HL-60/S4 treated with retinoic acid at 250 ng/mL for 4 days and 3 days (cell line): ENCODE data around the gene CHST15.

Experiments used
- in situ Hi-C: fragments of 300-500 bp; cut with MboI; formaldehyde crosslinking; loops from 2 replicates; pipeline ENCODE4 v1.7.0; 2022; ENCODE audit warnings: low sequenced_read_pairs

CHST15 gene

GRCh38 chr10:124032087-124032935 is 61.1 kb downstream of the CHST15 start:
- in situ Hi-C loops = no loop called here

- in situ Hi-C loops = no loop called here
Measured at GRCh38 chr10:124030492-124031110, 62.8 kb downstream of the CHST15 start.

- in situ Hi-C loops = no loop called here
Measured at GRCh38 chr10:124030061-124030460, 63.3 kb downstream of the CHST15 start.

GRCh38 chr10:124029559-124029958 is 63.8 kb downstream of the CHST15 start:
- in situ Hi-C loops = no loop called here

- in situ Hi-C loops = no loop called here
Measured at GRCh38 chr10:124028700-124029480, 64.5 kb downstream of the CHST15 start.

- in situ Hi-C loops = no loop called here
Measured at GRCh38 chr10:124027651-124028050, 65.7 kb downstream of the CHST15 start.

- in situ Hi-C loops = no loop called here
Measured at GRCh38 chr10:124027031-124027611, 66.3 kb downstream of the CHST15 start.

GRCh38 chr10:124026589-124026939 is 66.8 kb downstream of the CHST15 start:
- in situ Hi-C loops = no loop called here

- in situ Hi-C loops = no loop called here
Measured at GRCh38 chr10:124025660-124026588, 67.5 kb downstream of the CHST15 start.

- in situ Hi-C loops = no loop called here
Measured at GRCh38 chr10:124025152-124025551, 68.2 kb downstream of the CHST15 start.

GRCh38 chr10:124022066-124022465 is 71.3 kb downstream of the CHST15 start:
- in situ Hi-C loops = no loop called here

GRCh38 chr10:124020981-124021815 is 72.2 kb downstream of the CHST15 start:
- in situ Hi-C loops = no loop called here

- in situ Hi-C loops = no loop called here
Measured at GRCh38 chr10:124019886-124020797, 73.3 kb downstream of the CHST15 start.

- in situ Hi-C loops = no loop called here
Measured at GRCh38 chr10:124018886-124019525, 74.4 kb downstream of the CHST15 start.

- in situ Hi-C loops = no loop called here
Measured at GRCh38 chr10:124017729-124018128, 75.7 kb downstream of the CHST15 start.

- in situ Hi-C loops = no loop called here
Measured at GRCh38 chr10:124016804-124017375, 76.5 kb downstream of the CHST15 start.

- in situ Hi-C loops = no loop called here
Measured at GRCh38 chr10:124015991-124016390, 77.4 kb downstream of the CHST15 start.
